H9 (cell line): ENCODE results near the gene CFAP73. TPM values are rescaled to one million over a fixed set of nuclear protein-coding genes. Genes with fewer than 3 reads are reported as not detected.

Experiments used
- DNase-seq: peaks from one replicate; pipeline ENCODE4 v3.0.0-alpha.2; 2017
- H2AFZ ChIP-seq: one replicate; pipeline ENCODE4 v1.6.1; 2013; ENCODE audit warnings: mild to moderate bottlenecking, low read length, control low read depth, moderate library complexity
- H2AK5ac ChIP-seq: 2 replicates; pipeline ENCODE4 v1.6.1; 2013; ENCODE audit warnings: low read length, control low read depth, mixed read lengths; ENCODE audit not compliant: insufficient read length
- H2BK120ac ChIP-seq: one replicate; pipeline ENCODE4 v1.6.1; 2013; ENCODE audit warnings: low read depth, mild to moderate bottlenecking, low read length, control low read depth, inconsistent platforms; ENCODE audit not compliant: poor library complexity, severe bottlenecking
- H2BK12ac ChIP-seq: 2 replicates; pipeline ENCODE4 v1.6.1; 2013; ENCODE audit warnings: low read length, control low read depth, mixed read lengths, low read depth; ENCODE audit not compliant: insufficient read length
- H2BK15ac ChIP-seq: 2 replicates; pipeline ENCODE4 v1.6.1; 2013; ENCODE audit warnings: low read depth, low read length, control low read depth
- H2BK20ac ChIP-seq: one replicate; pipeline ENCODE4 v1.6.1; 2013; ENCODE audit warnings: low read depth, mild to moderate bottlenecking, low read length, control low read depth, inconsistent platforms; ENCODE audit not compliant: poor library complexity, severe bottlenecking
- H2BK5ac ChIP-seq: 2 replicates; pipeline ENCODE4 v1.6.1; 2013; ENCODE audit warnings: low read length, control low read depth, mixed read lengths; ENCODE audit not compliant: insufficient read length
- H3K14ac ChIP-seq: 2 replicates; pipeline ENCODE4 v1.6.1; 2013; ENCODE audit warnings: low read length, control low read depth; ENCODE audit not compliant: insufficient read depth
- H3K18ac ChIP-seq: 2 replicates; pipeline ENCODE4 v1.6.1; 2013; ENCODE audit warnings: low read depth, mild to moderate bottlenecking, mixed read lengths, low read length, control low read depth; ENCODE audit not compliant: insufficient read length
- H3K23ac ChIP-seq: 2 replicates; pipeline ENCODE4 v1.6.1; 2013; ENCODE audit warnings: low read length, control low read depth, mixed read lengths, low read depth; ENCODE audit not compliant: insufficient read length
- H3K23me2 ChIP-seq: 2 replicates; pipeline ENCODE4 v1.6.1; 2013; ENCODE audit warnings: low read depth, mild to moderate bottlenecking, mixed read lengths, low read length, control low read depth; ENCODE audit not compliant: insufficient read length, poor library complexity, severe bottlenecking
- H3K27ac ChIP-seq: 2 replicates; pipeline ENCODE4 v1.5.1; 2013; ENCODE audit warnings: low read length, control low read depth, mixed read lengths, low read depth; ENCODE audit not compliant: insufficient read length
- H3K27me3 ChIP-seq: 2 replicates; pipeline ENCODE4 v1.6.1; 2013; ENCODE audit warnings: low read length, control low read depth, inconsistent platforms; ENCODE audit not compliant: insufficient read depth
- H3K4ac ChIP-seq: 2 replicates; pipeline ENCODE4 v1.6.1; 2013; ENCODE audit warnings: low read depth, mild to moderate bottlenecking, control low read depth, inconsistent platforms, low read length, moderate library complexity
- H3K4me1 ChIP-seq: 2 replicates; pipeline ENCODE4 v1.6.1; 2013; ENCODE audit warnings: low read length, control low read depth, inconsistent platforms; ENCODE audit not compliant: insufficient read depth
- H3K4me2 ChIP-seq: 2 replicates; pipeline ENCODE4 v1.6.1; 2013; ENCODE audit warnings: low read length, control low read depth, mixed read lengths; ENCODE audit not compliant: insufficient read length, insufficient read depth
- H3K56ac ChIP-seq: 2 replicates; pipeline ENCODE4 v1.6.1; 2013; ENCODE audit warnings: low read depth, mild to moderate bottlenecking, mixed read lengths, low read length, control low read depth; ENCODE audit not compliant: insufficient read length
- H3K79me1 ChIP-seq: 2 replicates; pipeline ENCODE4 v1.6.1; 2013; ENCODE audit warnings: low read depth, mild to moderate bottlenecking, moderate library complexity, low read length, control low read depth, inconsistent platforms; ENCODE audit not compliant: insufficient read depth, poor library complexity, severe bottlenecking
- H3K79me2 ChIP-seq: 2 replicates; pipeline ENCODE4 v1.6.1; 2013; ENCODE audit warnings: low read length, control low read depth, inconsistent platforms; ENCODE audit not compliant: insufficient read depth
- H3K9ac ChIP-seq: 2 replicates; pipeline ENCODE4 v1.6.1; 2013; ENCODE audit warnings: low read length, control low read depth, mixed read lengths; ENCODE audit not compliant: insufficient read length; ENCODE audit errors: extremely low read depth
- H3K9me3 ChIP-seq: one replicate; pipeline ENCODE4 v1.6.1; 2013; ENCODE audit warnings: low read depth, low read length, inconsistent platforms; ENCODE audit not compliant: control insufficient read depth
- H3T11ph ChIP-seq: one replicate; pipeline ENCODE4 v1.6.1; 2013; ENCODE audit warnings: mild to moderate bottlenecking, low read length, control low read depth, inconsistent platforms
- H4K20me1 ChIP-seq: one replicate; pipeline ENCODE4 v1.6.1; 2013; ENCODE audit not compliant: control insufficient read depth, insufficient read length, insufficient read depth
- H4K5ac ChIP-seq: 2 replicates; pipeline ENCODE4 v1.6.1; 2013; ENCODE audit warnings: low read depth, mild to moderate bottlenecking, mixed read lengths, low read length, control low read depth; ENCODE audit not compliant: insufficient read length
- H4K8ac ChIP-seq: replicated peaks from 2 replicates; pipeline ENCODE4 v1.6.1; 2013; ENCODE audit warnings: low read length, control low read depth, mixed read lengths, low read depth; ENCODE audit not compliant: insufficient read length
- H4K91ac ChIP-seq: 2 replicates; pipeline ENCODE4 v1.6.1; 2013; ENCODE audit warnings: low read depth, mild to moderate bottlenecking, moderate library complexity, mixed read lengths, low read length, control low read depth; ENCODE audit not compliant: insufficient read length
- H3K27ac Mint-ChIP-seq, 3 experiments: 2 replicates in 2 of 3; 3 replicates in 1 of 3; pipeline ENCODE4 v1.8.0; 2020 to 2021; ENCODE audit warnings: mixed read lengths in 3 of 3, mild to moderate bottlenecking in 1 of 3, moderate library complexity in 1 of 3
- H3K27me3 Mint-ChIP-seq: 2 replicates; pipeline ENCODE4 v1.8.0; 2021; ENCODE audit warnings: low read depth, mild to moderate bottlenecking, moderate library complexity, mixed read lengths
- H3K36me3 Mint-ChIP-seq, 3 experiments: 2 replicates in 2 of 3; 3 replicates in 1 of 3; pipeline ENCODE4 v1.8.0; 2020 to 2021; ENCODE audit warnings: low read depth in 3 of 3, mixed read lengths in 3 of 3; ENCODE audit not compliant: insufficient read depth in 1 of 3
- H3K4me1 Mint-ChIP-seq, 2 experiments: 2 replicates each; pipeline ENCODE4 v1.8.0; 2020; ENCODE audit warnings: mixed read lengths in 2 of 2
- H3K4me3 Mint-ChIP-seq, 2 experiments: 2 replicates in 1 of 2; 3 replicates in 1 of 2; pipeline ENCODE4 v1.8.0; 2020 to 2021; ENCODE audit warnings: mild to moderate bottlenecking in 2 of 2, mixed read lengths in 2 of 2, moderate library complexity in 1 of 2
- H3K9me3 Mint-ChIP-seq, 2 experiments: 2 replicates in 1 of 2; 3 replicates in 1 of 2; pipeline ENCODE4 v1.8.0; 2020; ENCODE audit warnings: mild to moderate bottlenecking in 2 of 2, mixed read lengths in 2 of 2, moderate library complexity in 1 of 2
- CTCF ChIP-seq: fragments of 200-600 bp; sonication (generic); conservative IDR thresholded peaks from 3 replicates; pipeline ENCODE4 v1.8.0; 2021; ENCODE audit warnings: antibody characterized with exemption, mild to moderate bottlenecking
- WGBS: extraction: QIAGEN DNeasy Blood & Tissue Kit; methylation state at CpG from one replicate; pipeline ENCODE4 v1.1.7; 2013; ENCODE audit warnings: missing lambda C conversion rate, low lambda C conversion rate, mixed read lengths; ENCODE audit not compliant: insufficient read length; ENCODE audit errors: extremely low coverage; 5-methylcytosine and 5-hydroxymethylcytosine counted together
- total RNA-seq: library from RNA; stranded (reverse); gene quantifications from 2 replicates; pipeline ENCODE4 v1.2.1, GENCODE V29; 2021

CFAP73 gene
- total RNA-seq, 1 experiment from 2014 or later: not detected

GRCh38 chr12:113127791-113128199, 21.7 kb upstream of the CFAP73 start:
- peaks cover 6% of the 10 kb centered on the region; the same call in 1 of the 2 replicates for H3K27me3 Mint-ChIP-seq
- Histone ChIP-seq H3K23ac (no peak overlapping the region), H3K14ac (no peak overlapping the region), H2BK120ac (no peak overlapping the region), H4K8ac (no peak overlapping the region), H4K91ac (no peak overlapping the region), H3K79me1 (no peaks in the 10 kb centered on the region), H3T11ph (no peak overlapping the region), H2AFZ (no peak overlapping the region), H3K9me3 (no peaks in the 10 kb centered on the region), H4K5ac (no peak overlapping the region), H3K23me2 (no peaks in the 10 kb centered on the region), H3K79me2 (no peaks in the 10 kb centered on the region), H2BK15ac (no peak overlapping the region), H2AK5ac (no peak overlapping the region), H3K56ac (no peak overlapping the region), H3K27ac (no peak overlapping the region), H3K18ac (no peak overlapping the region), H3K4me1 (no peaks in the 10 kb centered on the region), H3K4ac (no peak overlapping the region), H3K9ac (no peak overlapping the region), H3K4me2 (no peak overlapping the region), H3K27me3 (no peaks in the 10 kb centered on the region), H2BK20ac (no peak overlapping the region), H2BK12ac (no peak overlapping the region), H2BK5ac (no peak overlapping the region), H4K20me1 (no peaks in the 10 kb centered on the region)
- peaks cover 6% of the 10 kb centered on the region in 2 experiments; a peak in 4 of 5 replicates for H3K9me3 Mint-ChIP-seq
- H3K4me1 Mint-ChIP-seq: peaks cover 4% of the 10 kb centered on the region in 2 experiments; a peak in 3 of 4 replicates
- no peak overlapping the region for H3K4me3 Mint-ChIP-seq
- peak overlapping the region in 1 of 3 experiments; percentile 48; a peak in 1 of 7 replicates for H3K27ac Mint-ChIP-seq
- no CpG with 5 or more reads among the region's 15 CpGs for WGBS
- TF ChIP-seq CTCF: no peak
- DNase-seq: no peak
- H3K36me3 Mint-ChIP-seq: peaks cover 4 to 7% (median 4%) of the 10 kb centered on the region in 3 experiments; a peak in 5 of 7 replicates
